GM06990 (cell line): ENCODE data around the gene AP1G2.
"Not testable (repeated sequence)": the region's sequence is repeated elsewhere in the genome, so short reads cannot be mapped to it uniquely, and the experiment has no call there.

Source experiments
- DNase-seq: peaks from one replicate; pipeline ENCODE4 v3.0.0-alpha.2; 2011; ENCODE audit not compliant: insufficient read length; ENCODE audit errors: extremely low read depth
- H3K27me3 ChIP-seq: replicated peaks from 2 replicates; pipeline ENCODE4 v1.6.0; 2011; ENCODE audit warnings: low read length; ENCODE audit not compliant: control insufficient read depth, insufficient read depth
- H3K36me3 ChIP-seq: 2 replicates; pipeline ENCODE4 v1.5.1; 2011; ENCODE audit warnings: low read length; ENCODE audit not compliant: control insufficient read depth, insufficient read depth
- H3K4me3 ChIP-seq: replicated peaks from 2 replicates; pipeline ENCODE4 v1.5.1; 2011; ENCODE audit warnings: low read depth, mild to moderate bottlenecking, control low read depth, low read length
- CTCF ChIP-seq: IDR thresholded peaks from 2 replicates; pipeline ENCODE4 v1.5.1; 2011; ENCODE audit warnings: low read length, control low read depth, mild to moderate bottlenecking, inconsistent platforms; ENCODE audit not compliant: insufficient read depth, poor library complexity, severe bottlenecking

Gene AP1G2

GRCh38 chr14:23537351-23538049 is 30.1 kb downstream of the AP1G2 start:
- H3K36me3 ChIP-seq, result no peaks in the 10 kb centered on the region; the same call in 1 of the 2 replicates
- no peak overlapping the region for H3K4me3 ChIP-seq
- no peak for DNase-seq
- H3K27me3 ChIP-seq, result no peaks in the 10 kb centered on the region
- TF ChIP-seq CTCF, result no peak

- not testable (repeated sequence) for H3K4me3 ChIP-seq, H3K27me3 ChIP-seq, DNase-seq, H3K36me3 ChIP-seq
Observed at GRCh38 chr14:23536906-23537305, 30.7 kb downstream of the AP1G2 start.

- Histone ChIP-seq H3K27me3 (no peaks in the 10 kb centered on the region), H3K36me3 (no peaks in the 10 kb centered on the region; the same call in 1 of the 2 replicates), H3K4me3 (no peak overlapping the region)
- no peak for TF ChIP-seq CTCF
- DNase-seq, result no peak
Observed at GRCh38 chr14:23536494-23536893, 31.1 kb downstream of the AP1G2 start.

- Histone ChIP-seq H3K4me3 (no peak overlapping the region), H3K27me3 (no peaks in the 10 kb centered on the region), H3K36me3 (no peaks in the 10 kb centered on the region; the same call in 1 of the 2 replicates)
- TF ChIP-seq CTCF, result no peak
- DNase-seq, result no peak
Observed at GRCh38 chr14:23535943-23536342, 31.6 kb downstream of the AP1G2 start.

GRCh38 chr14:23533652-23534435 is 33.7 kb downstream of the AP1G2 start:
- DNase-seq, result no peak
- Histone ChIP-seq H3K27me3 (no peaks in the 10 kb centered on the region), H3K4me3 (no peak overlapping the region), H3K36me3 (no peaks in the 10 kb centered on the region; the same call in 1 of the 2 replicates)
- no peak for TF ChIP-seq CTCF

GRCh38 chr14:23532658-23533057 is 34.9 kb downstream of the AP1G2 start:
- Histone ChIP-seq H3K4me3 (no peak overlapping the region), H3K27me3 (no peaks in the 10 kb centered on the region), H3K36me3 (no peaks in the 10 kb centered on the region; the same call in none of the 2 replicates)
- no peak for DNase-seq
- TF ChIP-seq CTCF, result no peak
